CD4-positive, alpha-beta T cell (primary cell): ENCODE measurements around the gene GART. TPM values are rescaled to one million over a fixed set of nuclear protein-coding genes. Genes with fewer than 3 reads are reported as not detected.

ENCODE experiments used
- ATAC-seq: fragments of 200-7000 bp; cut with Tn5 transposase; one replicate; pipeline ENCODE4 v1.10.0; 2022; ENCODE audit warnings: mild to moderate bottlenecking; ENCODE audit not compliant: poor library complexity
- CTCF ChIA-PET: fragments of 350-600 bp; sonication (Branson Sonifier 250); formaldehyde crosslinking; loops from one replicate; lab custom pipeline; 2021; ENCODE audit warnings: antibody characterized with exemption, inconsistent platforms; lab: Charles Lee
- POLR2A ChIA-PET: fragments of 350-600 bp; sonication (Branson Sonifier 250); formaldehyde crosslinking; loops from one replicate; lab custom pipeline; 2021; ENCODE audit warnings: antibody characterized with exemption, inconsistent platforms; lab: Charles Lee
- DNase-seq, 14 experiments: peaks; one replicate each; pipeline ENCODE4 v3.0.0-alpha.2; 2013 to 2020; ENCODE audit warnings: mixed read lengths in 2 of 14
- H3K27ac ChIP-seq, 2 donors: one replicate each; pipeline versions ENCODE4 v1.5.1 to v1.7.0; 2013; ENCODE audit warnings: low read length in 2 of 2, low read depth in 1 of 2, mild to moderate bottlenecking in 1 of 2
- H3K27me3 ChIP-seq, 2 experiments: 1 replicate in 1 of 2; 2 replicates in 1 of 2; pipeline versions ENCODE4 v1.6.1 to v1.7.0; 2013; ENCODE audit warnings: low read length in 2 of 2, control low read depth in 1 of 2, mild to moderate bottlenecking in 1 of 2, moderate library complexity in 1 of 2; ENCODE audit not compliant: insufficient read depth in 2 of 2, control insufficient read depth in 1 of 2
- H3K36me3 ChIP-seq: one replicate; pipeline ENCODE4 v1.6.1; 2013; ENCODE audit warnings: low read length, control low read depth; ENCODE audit not compliant: insufficient read depth
- H3K4me1 ChIP-seq: one replicate; pipeline ENCODE4 v1.6.1; 2013; ENCODE audit warnings: low read length, control low read depth; ENCODE audit not compliant: insufficient read depth
- H3K4me3 ChIP-seq: one replicate; pipeline ENCODE4 v1.5.1; 2013; ENCODE audit warnings: mild to moderate bottlenecking, low read length, moderate library complexity
- H3K9me3 ChIP-seq, 2 experiments: 1 replicate in 1 of 2; 2 replicates in 1 of 2; pipeline versions ENCODE4 v1.6.1 to v1.7.0; 2013; ENCODE audit warnings: low read length in 2 of 2, mild to moderate bottlenecking in 2 of 2, control low read depth in 1 of 2, moderate library complexity in 1 of 2; ENCODE audit not compliant: control insufficient read depth in 1 of 2, insufficient read depth in 1 of 2
- H3K27ac Mint-ChIP-seq: one replicate; pipeline ENCODE4 v1.8.0; 2020; ENCODE audit warnings: mixed read lengths
- H3K27me3 Mint-ChIP-seq: one replicate; pipeline ENCODE4 v1.8.0; 2021; ENCODE audit warnings: mixed read lengths
- H3K36me3 Mint-ChIP-seq: one replicate; pipeline ENCODE4 v1.8.0; 2021; ENCODE audit warnings: low read depth, mixed read lengths
- H3K4me1 Mint-ChIP-seq: one replicate; pipeline ENCODE4 v1.8.0; 2021; ENCODE audit warnings: low read depth, mixed read lengths
- H3K4me3 Mint-ChIP-seq: one replicate; pipeline ENCODE4 v1.8.0; 2020; ENCODE audit warnings: mild to moderate bottlenecking, mixed read lengths
- H3K9me3 Mint-ChIP-seq: one replicate; pipeline ENCODE4 v1.8.0; 2020; ENCODE audit warnings: mixed read lengths
- intact Hi-C, 2 experiments: fragments of 100-400 bp; cut with DNase I in 1 of 2; cut with micrococcal nuclease in 1 of 2; formaldehyde crosslinking; loops; one replicate each; pipeline versions ENCODE4 v1.15.1 to v1.9.0; 2023 to 2025; cut with DNase I, micrococcal nuclease
- total RNA-seq, 174 experiments: library from RNA in 2 of 174; stranded (reverse) in 2 of 174; gene quantifications; one replicate each; pipeline ENCODE4 v1.2.3 and lab custom pipeline; 2021 to 2026
- TF ChIP-seq, protein P1 (sequence below): fragments of 200-600 bp; IDR thresholded peaks from one replicate; pipeline ENCODE4 v1.8.0; 2022; ENCODE audit warnings: antibody characterized with exemption, mild to moderate bottlenecking

The GART gene
- total RNA-seq, 2 experiments from 2014 or later = 21.8 to 25.5 TPM

DNA sequence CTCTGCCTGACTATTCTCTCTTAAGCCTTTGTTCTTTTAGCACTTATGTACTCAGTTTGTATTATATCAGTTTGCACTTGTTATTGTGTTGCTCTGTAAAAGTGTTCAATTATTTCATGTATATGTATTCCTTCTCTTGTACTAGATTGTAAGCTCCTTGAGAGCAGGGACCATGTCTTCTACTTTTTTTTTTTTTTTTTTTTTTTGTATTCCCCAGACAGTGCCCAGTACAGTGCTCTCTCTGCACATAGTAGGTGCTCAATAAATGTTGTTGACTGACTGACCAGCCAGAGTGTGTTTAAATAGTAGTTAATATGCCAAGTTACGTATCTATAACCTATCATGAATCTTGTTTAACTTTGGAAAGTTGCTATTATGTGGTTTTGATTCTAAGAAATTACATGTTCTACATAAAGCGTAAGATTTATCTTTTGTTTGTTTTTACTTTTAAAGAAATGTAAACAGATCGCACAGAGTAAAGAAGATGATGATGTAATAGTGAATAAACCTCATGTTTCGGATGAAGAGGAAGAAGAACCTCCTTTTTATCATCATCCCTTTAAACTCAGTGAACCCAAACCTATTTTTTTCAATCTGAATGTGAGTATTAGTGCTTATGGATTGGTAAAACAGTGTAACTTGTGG, 17.0 kb upstream of the GART start:
- H3K27ac ChIP-seq = no peak overlapping the region
- POLR2A ChIA-PET = interaction anchor here (1.1 to 5.1 kb wide), 4 partner anchors 16 to 29 kb away, joined by 3 to 29 read pairs (median 6); partner anchors contain the start of genes DONSON, GART and SON
- Mint-ChIP-seq H3K27me3 (no peaks in the 10 kb centered on the region), H3K27ac (peak overlapping the region; percentile 15), H3K9me3 (no peaks in the 10 kb centered on the region), H3K36me3 (peaks cover 95% of the 10 kb centered on the region), H3K4me1 (peaks cover 83% of the 10 kb centered on the region), H3K4me3 (no peak overlapping the region)
- H3K4me1 ChIP-seq = peaks cover 3% of the 10 kb centered on the region
- no peak for ATAC-seq
- intact Hi-C loops = no loop called here
- H3K36me3 ChIP-seq = peaks cover 90% of the 10 kb centered on the region
- H3K27me3 ChIP-seq = no peaks in the 10 kb centered on the region
- DNase-seq = no peak
- no peaks in the 10 kb centered on the region for H3K9me3 ChIP-seq
- TF ChIP-seq, protein P1, sequence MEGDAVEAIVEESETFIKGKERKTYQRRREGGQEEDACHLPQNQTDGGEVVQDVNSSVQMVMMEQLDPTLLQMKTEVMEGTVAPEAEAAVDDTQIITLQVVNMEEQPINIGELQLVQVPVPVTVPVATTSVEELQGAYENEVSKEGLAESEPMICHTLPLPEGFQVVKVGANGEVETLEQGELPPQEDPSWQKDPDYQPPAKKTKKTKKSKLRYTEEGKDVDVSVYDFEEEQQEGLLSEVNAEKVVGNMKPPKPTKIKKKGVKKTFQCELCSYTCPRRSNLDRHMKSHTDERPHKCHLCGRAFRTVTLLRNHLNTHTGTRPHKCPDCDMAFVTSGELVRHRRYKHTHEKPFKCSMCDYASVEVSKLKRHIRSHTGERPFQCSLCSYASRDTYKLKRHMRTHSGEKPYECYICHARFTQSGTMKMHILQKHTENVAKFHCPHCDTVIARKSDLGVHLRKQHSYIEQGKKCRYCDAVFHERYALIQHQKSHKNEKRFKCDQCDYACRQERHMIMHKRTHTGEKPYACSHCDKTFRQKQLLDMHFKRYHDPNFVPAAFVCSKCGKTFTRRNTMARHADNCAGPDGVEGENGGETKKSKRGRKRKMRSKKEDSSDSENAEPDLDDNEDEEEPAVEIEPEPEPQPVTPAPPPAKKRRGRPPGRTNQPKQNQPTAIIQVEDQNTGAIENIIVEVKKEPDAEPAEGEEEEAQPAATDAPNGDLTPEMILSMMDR = no peak
- CTCF ChIA-PET = interaction anchor here (1.0 to 2.1 kb wide), 3 partner anchors 17 to 47 kb away, joined by 3 to 10 read pairs (median 3); partner anchors contain the start of genes GART and SON
- no peak overlapping the region for H3K4me3 ChIP-seq

DNA sequence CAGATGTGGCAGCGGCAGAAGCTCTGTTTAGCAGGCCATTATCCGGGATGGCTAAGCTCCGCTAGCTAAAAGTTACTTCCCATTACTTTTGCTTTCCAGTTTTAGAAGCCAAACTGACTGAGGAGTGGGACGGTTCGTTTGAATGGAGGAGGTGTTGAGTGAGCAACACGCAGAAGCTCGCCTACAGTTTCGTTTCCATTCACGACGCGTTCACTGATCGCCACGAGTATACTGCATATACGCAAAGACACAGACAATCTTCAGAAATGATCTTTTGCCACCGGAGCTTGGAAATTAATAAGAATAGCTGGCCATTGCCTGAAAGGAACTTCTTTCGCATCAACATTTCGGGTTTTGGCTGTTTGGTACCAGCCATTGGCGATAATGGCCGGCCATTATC, 15.5 kb upstream of the GART start:
- Mint-ChIP-seq H3K27ac (no peak overlapping the region), H3K4me3 (no peak overlapping the region), H3K36me3 (peaks cover 96% of the 10 kb centered on the region), H3K4me1 (peaks cover 77% of the 10 kb centered on the region), H3K9me3 (no peaks in the 10 kb centered on the region), H3K27me3 (no peaks in the 10 kb centered on the region)
- Histone ChIP-seq H3K36me3 (peaks cover 90% of the 10 kb centered on the region), H3K4me3 (no peak overlapping the region), H3K4me1 (peaks cover 10% of the 10 kb centered on the region), H3K27me3 (no peaks in the 10 kb centered on the region), H3K27ac (no peak overlapping the region), H3K9me3 (no peaks in the 10 kb centered on the region)
- no peak for ATAC-seq
- no peak for DNase-seq
- CTCF ChIA-PET = interaction anchor here (1.0 to 2.1 kb wide), 3 partner anchors 15 to 48 kb away, joined by 3 to 10 read pairs (median 3); partner anchors contain the start of genes GART and SON
- POLR2A ChIA-PET = interaction anchor here (2.8 to 5.1 kb wide), 2 partner anchors 15 to 31 kb away, joined by 11 to 29 read pairs; partner anchors contain the start of genes DONSON, GART and SON
- TF ChIP-seq, protein P1 = no peak
- intact Hi-C loops = no loop called here

DNA sequence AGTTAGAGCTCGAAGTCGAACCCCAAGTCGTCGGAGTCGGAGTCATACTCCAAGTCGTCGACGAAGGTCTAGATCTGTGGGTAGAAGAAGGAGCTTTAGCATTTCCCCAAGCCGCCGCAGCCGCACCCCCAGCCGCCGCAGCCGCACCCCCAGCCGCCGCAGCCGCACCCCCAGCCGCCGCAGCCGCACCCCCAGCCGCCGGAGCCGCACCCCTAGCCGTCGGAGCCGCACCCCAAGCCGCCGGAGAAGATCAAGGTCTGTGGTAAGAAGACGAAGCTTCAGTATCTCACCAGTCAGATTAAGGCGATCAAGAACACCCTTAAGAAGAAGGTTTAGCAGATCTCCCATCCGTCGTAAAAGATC, 13.0 kb upstream of the GART start:
- intact Hi-C loops = no loop called here
- Mint-ChIP-seq H3K9me3 (no peaks in the 10 kb centered on the region), H3K27ac (peak overlapping the region; percentile 58), H3K36me3 (peaks cover 96% of the 10 kb centered on the region), H3K4me1 (peaks cover 64% of the 10 kb centered on the region), H3K4me3 (peak overlapping the region; percentile 54), H3K27me3 (no peaks in the 10 kb centered on the region)
- H3K4me1 ChIP-seq = peaks cover 13% of the 10 kb centered on the region
- peaks cover 97% of the 10 kb centered on the region for H3K36me3 ChIP-seq
- peak in 1 of 14 experiments; percentile 25 for DNase-seq
- no peak for ATAC-seq
- H3K27ac ChIP-seq = no peak overlapping the region
- CTCF ChIA-PET = interaction anchor here (1.2 kb wide), 1 partner anchor 51 kb away, joined by 4 read pairs; no protein-coding TSS in a partner anchor
- no peaks in the 10 kb centered on the region for H3K27me3 ChIP-seq
- TF ChIP-seq, protein P1 = no peak
- H3K9me3 ChIP-seq = no peaks in the 10 kb centered on the region
- H3K4me3 ChIP-seq = no peak overlapping the region
- POLR2A ChIA-PET = interaction anchor here (0.8 to 5.1 kb wide), 4 partner anchors 11 to 36 kb away, joined by 3 to 29 read pairs (median 7); partner anchors contain the start of genes DONSON, GART and SON
